HepG2 (cell line): ENCODE measurements around the gene LPXN. TPM values are rescaled to one million over a fixed set of nuclear protein-coding genes. Genes with fewer than 3 reads are reported as not detected.

ENCODE experiments used
- ATAC-seq: fragments of 200-7000 bp; cut with Tn5 transposase; 3 replicates; pipeline ENCODE4 v1.9.1; 2020; ENCODE audit warnings: mild to moderate bottlenecking, moderate library complexity
- BruUV-seq: library from RNA; stranded (reverse); fragments of 400-500 nt; replicated peaks from 2 replicates; lab custom pipeline; 2021; lab: Mats Ljungman, UMichigan
- CTCF ChIA-PET: fragments of 300-600 bp; formaldehyde crosslinking; extraction: SDS; loops from one replicate; lab custom pipeline; 2021; ENCODE audit warnings: low total read pairs, inconsistent platforms, low intra/inter-chr PET ratio; lab: Yijun Ruan, JAX
- POLR2A ChIA-PET: fragments of 350-600 bp; sonication (Branson Sonifier 250); formaldehyde crosslinking; loops from one replicate; lab custom pipeline; 2020; ENCODE audit warnings: antibody characterized with exemption, inconsistent platforms; lab: Yijun Ruan, JAX
- DNase-seq: peaks from one replicate; pipeline ENCODE4 v3.0.0-alpha.2; 2015; ENCODE audit warnings: low spot score
- FAIRE-seq: peaks from 3 replicates; lab custom pipeline; 2011; peaks lifted over from hg19 to GRCh38; lab: Jason Lieb, UNC
- H2AFZ ChIP-seq: one replicate; pipeline ENCODE4 v1.6.1; 2011; ENCODE audit warnings: low read length, inconsistent platforms
- H3K27ac ChIP-seq: fragments of 300-600 bp; 3 replicates; pipeline ENCODE4 v1.8.0; 2011; ENCODE audit warnings: mixed run types, mild to moderate bottlenecking, mixed read lengths, low read length, inconsistent platforms; ENCODE audit not compliant: insufficient read depth; ENCODE audit errors: extremely low read length
- H3K27me3 ChIP-seq, 2 experiments: fragments of 200-600 bp in 1 of 2; 2 replicates in 1 of 2; 3 replicates in 1 of 2; pipeline versions ENCODE4 v1.6.0 to v1.8.0; 2011; ENCODE audit warnings: low read length in 2 of 2, mild to moderate bottlenecking in 2 of 2, moderate library complexity in 2 of 2, inconsistent platforms in 1 of 2; ENCODE audit not compliant: insufficient read depth in 2 of 2, control insufficient read depth in 1 of 2
- H3K36me3 ChIP-seq, 2 experiments: fragments of 200-600 bp in 1 of 2; replicated peaks in 1 of 2; 2 replicates in 1 of 2; 3 replicates in 1 of 2; pipeline versions ENCODE4 v1.5.1 to v1.8.0; 2011; ENCODE audit warnings: low read length in 2 of 2, inconsistent platforms in 1 of 2; ENCODE audit not compliant: insufficient read depth in 2 of 2, control insufficient read depth in 1 of 2
- H3K4me1 ChIP-seq: 2 replicates; pipeline ENCODE4 v1.5.1; 2012; ENCODE audit warnings: low read length, inconsistent platforms; ENCODE audit not compliant: insufficient read depth
- H3K4me2 ChIP-seq: 2 replicates; pipeline ENCODE4 v1.6.0; 2011; ENCODE audit warnings: low read depth, low read length, inconsistent platforms
- H3K4me3 ChIP-seq, 3 experiments: fragments of 200-600 bp in 1 of 3; sonication (generic), shearing (Covaris generic) in 1 of 3; replicated peaks in 1 of 3; 2 replicates each; pipeline ENCODE4 v1.5.1; 2011 to 2016; ENCODE audit warnings: low read length in 3 of 3, inconsistent platforms in 2 of 3, low read depth in 2 of 3, mild to moderate bottlenecking in 2 of 3, control low read depth in 1 of 3, mixed read lengths in 1 of 3; ENCODE audit not compliant: insufficient read depth in 1 of 3
- H3K79me2 ChIP-seq: one replicate; pipeline ENCODE4 v1.6.1; 2011; ENCODE audit warnings: low read length, inconsistent platforms; ENCODE audit not compliant: insufficient read depth
- H3K9ac ChIP-seq: 2 replicates; pipeline ENCODE4 v1.6.0; 2011; ENCODE audit warnings: mild to moderate bottlenecking, low read depth, low read length, inconsistent platforms; ENCODE audit not compliant: insufficient read depth
- H3K9me3 ChIP-seq: 2 replicates; pipeline ENCODE4 v1.5.1; 2012; ENCODE audit warnings: mild to moderate bottlenecking, low read length
- H4K20me1 ChIP-seq: 2 replicates; pipeline ENCODE4 v1.6.0; 2011; ENCODE audit warnings: inconsistent platforms, mild to moderate bottlenecking, low read length, moderate library complexity; ENCODE audit not compliant: insufficient read depth
- DMAP1 ChIP-seq: IDR thresholded peaks from 2 replicates; pipeline ENCODE4 v1.6.1; 2016
- GFI1 ChIP-seq: sonication (generic); formaldehyde crosslinking; IDR thresholded peaks from 2 replicates; pipeline ENCODE4 v1.5.0; 2020; ENCODE audit warnings: missing genetic modification reagents, mild to moderate bottlenecking, borderline replicate concordance
- HOXA7 ChIP-seq: sonication (generic); formaldehyde crosslinking; IDR thresholded peaks from 2 replicates; pipeline ENCODE4 v1.8.1; 2022; ENCODE audit warnings: mild to moderate bottlenecking, missing genetic modification reagents, moderate library complexity
- ISX ChIP-seq: sonication (generic); formaldehyde crosslinking; conservative IDR thresholded peaks from 2 replicates; pipeline ENCODE4 v1.5.0; 2020; ENCODE audit warnings: missing genetic modification reagents
- JUNB ChIP-seq: sonication (generic); formaldehyde crosslinking; IDR thresholded peaks from 2 replicates; pipeline ENCODE4 v1.8.0; 2022; ENCODE audit warnings: missing genetic modification reagents, mild to moderate bottlenecking, borderline replicate concordance
- NFATC3 ChIP-seq: sonication (generic); formaldehyde crosslinking; IDR thresholded peaks from 2 replicates; pipeline ENCODE4 v1.5.1; 2020; ENCODE audit warnings: mild to moderate bottlenecking, missing genetic modification reagents
- PRPF4 ChIP-seq: fragments of 200-400 bp; formaldehyde crosslinking; IDR thresholded peaks from 2 replicates; pipeline ENCODE4 v1.6.1; 2016; ENCODE audit warnings: low read length, low read depth; ENCODE audit not compliant: poor library complexity, severe bottlenecking
- SP1 ChIP-seq, 2 experiments: fragments of 450-650 bp in 1 of 2; sonication (generic) in 1 of 2; formaldehyde crosslinking in 1 of 2; IDR thresholded peaks; 2 replicates each; pipeline versions ENCODE4 v1.4.0 to v1.6.1; 2016 to 2020; ENCODE audit warnings: missing genetic modification reagents in 1 of 2
- SRSF9 ChIP-seq: fragments of 200-400 bp; formaldehyde crosslinking; IDR thresholded peaks from 2 replicates; pipeline ENCODE4 v1.6.1; 2018; ENCODE audit warnings: borderline replicate concordance, mild to moderate bottlenecking, low read depth, low read length; ENCODE audit not compliant: insufficient read depth, poor library complexity, severe bottlenecking
- TGIF2 ChIP-seq: IDR thresholded peaks from 2 replicates; pipeline ENCODE4 v1.6.1; 2016; ENCODE audit warnings: control low read depth, missing compliant biosample characterization
- ZNF230 ChIP-seq: sonication (generic); formaldehyde crosslinking; IDR thresholded peaks from 2 replicates; pipeline ENCODE4 v1.4.0; 2020; ENCODE audit warnings: mild to moderate bottlenecking, missing genetic modification reagents
- ZNF234 ChIP-seq: sonication (generic); formaldehyde crosslinking; conservative IDR thresholded peaks from 2 replicates; pipeline ENCODE4 v1.5.1; 2020; ENCODE audit warnings: mild to moderate bottlenecking, missing genetic modification reagents
- ZNF251 ChIP-seq: sonication (generic); formaldehyde crosslinking; IDR thresholded peaks from 2 replicates; pipeline ENCODE4 v1.9.0; 2021; ENCODE audit warnings: mild to moderate bottlenecking, missing genetic modification reagents
- ZNF510 ChIP-seq: sonication (generic); formaldehyde crosslinking; IDR thresholded peaks from 2 replicates; pipeline ENCODE4 v1.4.0; 2020; ENCODE audit warnings: low read depth, mild to moderate bottlenecking, missing genetic modification reagents
- ZNF547 ChIP-seq: sonication (generic); formaldehyde crosslinking; IDR thresholded peaks from 2 replicates; pipeline ENCODE4 v1.5.1; 2020; ENCODE audit warnings: mild to moderate bottlenecking, missing genetic modification reagents
- ZNF772 ChIP-seq: sonication (generic); formaldehyde crosslinking; IDR thresholded peaks from 2 replicates; pipeline ENCODE4 v1.5.0; 2020; ENCODE audit warnings: mild to moderate bottlenecking, missing genetic modification reagents
- ZNF792 ChIP-seq: IDR thresholded peaks from 2 replicates; pipeline ENCODE4 v1.6.1; 2016
- WGBS: methylation state at CpG from one replicate; pipeline ENCODE4 v1.1.6; 2017; ENCODE audit warnings: low lambda C conversion rate; 5-methylcytosine and 5-hydroxymethylcytosine counted together
- in situ Hi-C: cut with HindIII; loops from 2 replicates; pipeline ENCODE4 v1.10.0; 2017; ENCODE audit warnings: low pct_unique_long_range_greater_than_20kb; ENCODE audit not compliant: extremely low pct_ligation_motif_present
- intact Hi-C: fragments of 100-400 bp; cut with micrococcal nuclease; formaldehyde crosslinking; loops from one replicate; pipeline ENCODE4 v1.10.0; 2022; ENCODE audit not compliant: unreplicated experiment
- polyA plus RNA-seq, 8 experiments: library from polyadenylated mRNA; depleted of rRNA in 3 of 8; stranded (reverse) in 7 of 8; unstranded in 1 of 8; fragments of >200 nt; fragmentation: Illumina TruSeq in 4 of 8; extraction: Trizol in 4 of 8; gene quantifications; 2 replicates each; pipeline versions ENCODE4 v1.2.1 to v1.2.3, GENCODE V29; 2011 to 2016; ENCODE audit warnings: low read depth in 4 of 8, missing spikeins in 1 of 8, mixed read lengths in 1 of 8; ENCODE audit not compliant: insufficient read depth in 1 of 8
- total RNA-seq, 5 experiments: library from RNA; depleted of rRNA; stranded (reverse); fragments of >200 nt; fragmentation: Illumina TruSeq; extraction: Trizol; gene quantifications; 2 replicates each; pipeline ENCODE4 v1.2.3, GENCODE V29; 2016; ENCODE audit warnings: low read depth in 1 of 5
- TF ChIP-seq, protein P1 (sequence below): sonication (generic); formaldehyde crosslinking; IDR thresholded peaks from 2 replicates; pipeline ENCODE4 v1.4.0; 2020; ENCODE audit warnings: low read depth, mild to moderate bottlenecking, missing genetic modification reagents
- TF ChIP-seq, protein P2 (sequence below): sonication (generic); formaldehyde crosslinking; IDR thresholded peaks from 2 replicates; pipeline ENCODE4 v1.5.1; 2020; ENCODE audit warnings: mild to moderate bottlenecking, missing genetic modification reagents, moderate library complexity
- TF ChIP-seq, protein P3 (sequence below): sonication (generic); formaldehyde crosslinking; IDR thresholded peaks from 2 replicates; pipeline ENCODE4 v1.5.0; 2020; ENCODE audit warnings: mild to moderate bottlenecking, missing genetic modification reagents, borderline replicate concordance
- TF ChIP-seq, protein P4 (sequence below): sonication (generic); formaldehyde crosslinking; IDR thresholded peaks from 2 replicates; pipeline ENCODE4 v1.5.0; 2020; ENCODE audit warnings: missing genetic modification reagents

LPXN gene
- total and polyA plus RNA-seq, 2 of the 13 experiments (the other 11 are each of a cell fraction or from before 2014, with no cell fraction given), result 1.7 to 3.5 TPM

DNA sequence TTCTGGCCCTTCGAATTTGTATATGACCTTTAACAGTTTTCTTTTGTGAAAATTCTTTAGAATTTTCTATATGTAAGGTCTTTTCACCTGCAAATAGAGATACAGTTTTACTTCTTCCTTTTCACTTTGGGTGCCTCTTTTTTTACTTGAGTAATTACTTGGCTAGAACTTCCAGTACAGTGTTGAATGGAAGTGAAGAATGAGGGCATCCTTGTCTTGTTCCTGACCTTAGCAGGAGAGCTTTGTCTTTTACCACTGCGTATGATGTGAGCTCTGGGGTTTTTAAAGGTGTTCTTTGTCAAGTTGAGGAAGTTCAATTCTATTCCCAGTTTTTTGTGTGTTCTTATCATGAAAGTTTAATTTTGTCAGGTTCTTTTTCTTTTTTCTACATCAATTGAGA is 24.9 kb upstream of the LPXN start (continued):
- TF ChIP-seq ZNF772, result no peak
- no peak for TF ChIP-seq PRPF4
- TF ChIP-seq HOXA7 (CRISPR knock-in tag), result no peak
- no peak for TF ChIP-seq SP1 (IDR thresholded peaks at IDR 0.05)
- no peak for TF ChIP-seq SP1 (CRISPR knock-in tag; IDR thresholded peaks at IDR 0.05)
- TF ChIP-seq, protein P1, sequence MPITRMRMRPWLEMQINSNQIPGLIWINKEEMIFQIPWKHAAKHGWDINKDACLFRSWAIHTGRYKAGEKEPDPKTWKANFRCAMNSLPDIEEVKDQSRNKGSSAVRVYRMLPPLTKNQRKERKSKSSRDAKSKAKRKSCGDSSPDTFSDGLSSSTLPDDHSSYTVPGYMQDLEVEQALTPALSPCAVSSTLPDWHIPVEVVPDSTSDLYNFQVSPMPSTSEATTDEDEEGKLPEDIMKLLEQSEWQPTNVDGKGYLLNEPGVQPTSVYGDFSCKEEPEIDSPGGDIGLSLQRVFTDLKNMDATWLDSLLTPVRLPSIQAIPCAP (CRISPR knock-in tag), result no peak
- no peak for TF ChIP-seq ZNF792 (CRISPR knock-in tag)
- TF ChIP-seq TGIF2, result no peak
- TF ChIP-seq JUNB, result no peak
- TF ChIP-seq ZNF510, result no peak
- TF ChIP-seq ZNF234, result no peak
- TF ChIP-seq ZNF230 (CRISPR knock-in tag), result no peak
- TF ChIP-seq ISX (CRISPR knock-in tag), result no peak

DNA sequence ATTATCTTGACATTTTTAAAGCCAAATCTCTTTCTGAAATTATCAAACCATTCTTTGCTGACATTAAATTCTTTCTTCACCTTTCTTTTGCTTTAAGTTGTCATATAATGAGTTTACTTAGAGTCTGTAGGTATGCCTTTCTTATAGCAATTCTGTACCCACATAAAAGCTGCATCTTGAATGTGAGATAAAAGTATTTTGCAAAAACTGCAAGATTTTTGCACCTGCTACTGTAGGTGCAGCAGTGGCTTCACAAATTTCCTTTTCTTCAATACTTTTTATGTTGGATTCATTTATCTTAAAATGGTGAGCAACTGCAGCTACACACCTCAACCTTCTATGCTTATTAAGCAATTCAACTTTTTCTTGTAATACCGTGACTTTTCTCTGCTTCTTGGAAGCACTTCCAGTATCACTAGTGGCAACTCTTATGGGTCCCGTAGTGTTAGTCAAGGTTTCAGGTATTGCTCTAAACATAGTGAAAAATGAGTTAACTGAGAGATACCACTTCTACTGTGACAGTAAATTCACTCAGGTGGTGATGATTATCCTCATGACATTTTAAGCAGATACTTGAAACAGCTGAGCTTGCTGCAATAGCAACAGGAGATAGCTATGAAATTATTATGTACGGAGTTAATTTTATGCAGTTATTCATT is 22.0 kb upstream of the LPXN start:
- Histone ChIP-seq H3K36me3 (peaks cover 2 to 15% of the 10 kb centered on the region in 2 experiments), H3K9me3 (no peaks in the 10 kb centered on the region), H3K4me3 (no peak overlapping the region), H3K79me2 (peaks cover 93% of the 10 kb centered on the region), H3K27ac (no peak overlapping the region), H3K4me2 (no peak overlapping the region), H3K27me3 (no peaks in the 10 kb centered on the region), H4K20me1 (peaks cover 16% of the 10 kb centered on the region), H2AFZ (no peak overlapping the region), H3K4me1 (peaks cover 52% of the 10 kb centered on the region), H3K9ac (no peak overlapping the region)
- in situ Hi-C loops, result no loop called here
- intact Hi-C loops, result no loop called here
- ATAC-seq (no peak), DNase-seq (no peak), FAIRE-seq (no peak)
- POLR2A ChIA-PET, result no interaction called here
- no TSS peak for BruUV-seq
- 94% methylated on average over 3 of the region's 3 CpGs for WGBS
- CTCF ChIA-PET, result no interaction called here
- TF ChIP-seq, protein P2, sequence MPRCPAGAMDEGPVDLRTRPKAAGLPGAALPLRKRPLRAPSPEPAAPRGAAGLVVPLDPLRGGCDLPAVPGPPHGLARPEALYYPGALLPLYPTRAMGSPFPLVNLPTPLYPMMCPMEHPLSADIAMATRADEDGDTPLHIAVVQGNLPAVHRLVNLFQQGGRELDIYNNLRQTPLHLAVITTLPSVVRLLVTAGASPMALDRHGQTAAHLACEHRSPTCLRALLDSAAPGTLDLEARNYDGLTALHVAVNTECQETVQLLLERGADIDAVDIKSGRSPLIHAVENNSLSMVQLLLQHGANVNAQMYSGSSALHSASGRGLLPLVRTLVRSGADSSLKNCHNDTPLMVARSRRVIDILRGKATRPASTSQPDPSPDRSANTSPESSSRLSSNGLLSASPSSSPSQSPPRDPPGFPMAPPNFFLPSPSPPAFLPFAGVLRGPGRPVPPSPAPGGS, result no peak
- TF ChIP-seq SRSF9, result no peak
- TF ChIP-seq GFI1 (CRISPR knock-in tag), result no peak
- no peak for TF ChIP-seq NFATC3
- no peak for TF ChIP-seq DMAP1 (CRISPR knock-in tag)
- TF ChIP-seq, protein P3, sequence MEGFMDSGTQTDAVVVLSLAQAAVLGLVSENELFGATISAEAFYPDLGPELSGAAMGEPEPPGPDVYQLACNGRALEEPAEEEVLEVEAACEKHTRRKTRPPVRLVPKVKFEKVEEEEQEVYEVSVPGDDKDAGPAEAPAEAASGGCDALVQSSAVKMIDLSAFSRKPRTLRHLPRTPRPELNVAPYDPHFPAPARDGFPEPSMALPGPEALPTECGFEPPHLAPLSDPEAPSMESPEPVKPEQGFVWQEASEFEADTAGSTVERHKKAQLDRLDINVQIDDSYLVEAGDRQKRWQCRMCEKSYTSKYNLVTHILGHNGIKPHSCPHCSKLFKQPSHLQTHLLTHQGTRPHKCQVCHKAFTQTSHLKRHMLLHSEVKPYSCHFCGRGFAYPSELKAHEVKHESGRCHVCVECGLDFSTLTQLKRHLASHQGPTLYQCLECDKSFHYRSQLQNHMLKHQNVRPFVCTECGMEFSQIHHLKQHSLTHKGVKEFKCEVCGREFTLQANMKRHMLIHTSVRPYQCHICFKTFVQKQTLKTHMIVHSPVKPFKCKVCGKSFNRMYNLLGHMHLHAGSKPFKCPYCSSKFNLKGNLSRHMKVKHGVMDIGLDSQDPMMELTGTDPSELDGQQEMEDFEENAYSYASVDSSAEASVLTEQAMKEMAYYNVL (CRISPR knock-in tag), result no peak
- no peak for TF ChIP-seq ZNF547 (CRISPR knock-in tag)
- no peak for TF ChIP-seq ZNF251 (CRISPR knock-in tag)
- TF ChIP-seq, protein P4, sequence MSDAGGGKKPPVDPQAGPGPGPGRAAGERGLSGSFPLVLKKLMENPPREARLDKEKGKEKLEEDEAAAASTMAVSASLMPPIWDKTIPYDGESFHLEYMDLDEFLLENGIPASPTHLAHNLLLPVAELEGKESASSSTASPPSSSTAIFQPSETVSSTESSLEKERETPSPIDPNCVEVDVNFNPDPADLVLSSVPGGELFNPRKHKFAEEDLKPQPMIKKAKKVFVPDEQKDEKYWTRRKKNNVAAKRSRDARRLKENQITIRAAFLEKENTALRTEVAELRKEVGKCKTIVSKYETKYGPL (CRISPR knock-in tag), result no peak
